ENCODE results near the gene COMMD8. TPM values are rescaled to one million over a fixed set of nuclear protein-coding genes. Genes with fewer than 3 reads are reported as not detected.

COMMD8 gene
- total RNA-seq, 4 donors from 2014 or later, result 9.0 to 13.5 (median 10.5) TPM

DNA sequence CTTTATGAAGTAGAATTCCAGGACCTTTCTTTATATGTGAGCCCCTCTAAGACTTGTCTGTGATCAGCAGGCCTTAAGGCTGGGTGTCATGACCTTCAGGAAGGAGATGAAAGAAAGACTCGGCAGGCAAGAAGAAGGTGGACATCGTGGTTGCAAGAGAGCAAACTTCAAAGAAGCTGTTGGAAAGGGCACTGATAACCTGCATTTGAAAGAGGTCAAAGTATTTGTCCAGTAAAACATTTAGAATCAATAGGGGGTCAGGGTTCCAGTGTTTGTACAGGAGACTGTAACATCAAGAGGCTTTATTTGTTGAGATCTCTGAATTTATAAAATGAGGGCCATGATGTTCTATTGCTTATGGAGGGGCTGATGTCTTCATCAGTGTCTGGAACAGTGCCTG lies 44.2 kb downstream of the COMMD8 start:
- TF ChIP-seq POLR2A (IDR thresholded peaks at IDR 0.05) (no peak), EP300 (IDR thresholded peaks at IDR 0.05) (no peak), CTCF (IDR thresholded peaks at IDR 0.05) (no peak)
- no peak overlapping the region for H3K4me3 ChIP-seq
- 67 to 73% methylated on average over 2 of the region's 2 CpGs for WGBS, 2 donors
- H3K9me3 ChIP-seq, result no peaks in the 10 kb centered on the region
- H3K27ac ChIP-seq, result no peak overlapping the region
- no peaks in the 10 kb centered on the region for H3K27me3 ChIP-seq
- no peaks in the 10 kb centered on the region for H3K4me1 ChIP-seq
- DNase-seq (ENCODE audit: low spot score in 2 of 2), result no peak
- no peaks in the 10 kb centered on the region for H3K36me3 ChIP-seq

DNA sequence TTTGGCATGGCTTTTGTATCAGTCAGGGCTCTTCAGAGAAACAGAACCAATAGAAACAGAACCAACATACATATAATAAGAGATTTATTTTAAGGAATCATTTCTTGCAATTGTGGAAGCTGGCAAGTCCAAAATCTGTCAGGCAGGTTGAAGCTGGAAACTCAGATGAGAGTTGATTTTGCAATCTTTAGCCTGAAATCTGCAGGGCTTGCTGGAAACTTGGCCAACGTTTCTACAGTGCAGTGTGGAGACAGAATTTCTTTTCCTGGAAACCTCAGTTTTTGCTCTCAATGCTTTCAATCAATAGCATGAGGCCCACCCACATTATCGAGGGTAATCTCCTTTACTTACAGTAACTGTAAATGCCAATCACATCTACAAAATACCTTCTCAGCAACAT lies 45.4 kb downstream of the COMMD8 start:
- Histone ChIP-seq H3K27me3 (no peaks in the 10 kb centered on the region), H3K4me3 (no peak overlapping the region), H3K4me1 (no peaks in the 10 kb centered on the region), H3K36me3 (no peaks in the 10 kb centered on the region), H3K27ac (no peak overlapping the region), H3K9me3 (no peaks in the 10 kb centered on the region)
- 42 to 60% methylated on average over 2 of the region's 2 CpGs for WGBS, 2 donors
- TF ChIP-seq POLR2A (IDR thresholded peaks at IDR 0.05), result no peak
- TF ChIP-seq CTCF (IDR thresholded peaks at IDR 0.05), result no peak
- TF ChIP-seq EP300 (IDR thresholded peaks at IDR 0.05), result no peak
- DNase-seq (ENCODE audit: low spot score in 2 of 2), result no peak

- Histone ChIP-seq H3K27ac (no peak overlapping the region), H3K4me1 (no peaks in the 10 kb centered on the region), H3K9me3 (no peaks in the 10 kb centered on the region), H3K27me3 (no peaks in the 10 kb centered on the region), H3K36me3 (no peaks in the 10 kb centered on the region), H3K4me3 (no peak overlapping the region)
- no peak for DNase-seq (ENCODE audit: low spot score in 2 of 2)
- TF ChIP-seq EP300 (IDR thresholded peaks at IDR 0.05), result no peak
- TF ChIP-seq CTCF (IDR thresholded peaks at IDR 0.05), result no peak
- TF ChIP-seq POLR2A (IDR thresholded peaks at IDR 0.05), result no peak
Observed at GRCh38 chr4:47415719-47416118, 47.8 kb downstream of the COMMD8 start.

GRCh38 chr4:47413521-47413920 lies 50.0 kb downstream of the COMMD8 start:
- Histone ChIP-seq H3K36me3 (no peaks in the 10 kb centered on the region), H3K27me3 (no peaks in the 10 kb centered on the region), H3K4me3 (no peak overlapping the region), H3K27ac (no peak overlapping the region), H3K4me1 (no peaks in the 10 kb centered on the region), H3K9me3 (no peaks in the 10 kb centered on the region)
- no peak for DNase-seq (ENCODE audit: low spot score in 2 of 2)
- TF ChIP-seq CTCF (IDR thresholded peaks at IDR 0.05), result no peak
- TF ChIP-seq EP300 (IDR thresholded peaks at IDR 0.05), result no peak
- TF ChIP-seq POLR2A (IDR thresholded peaks at IDR 0.05), result no peak
- WGBS, 2 donors, result 29 to 33% methylated on average over 2 of the region's 2 CpGs

GRCh38 chr4:47410271-47410670 lies 53.2 kb downstream of the COMMD8 start:
- Histone ChIP-seq H3K4me3 (no peak overlapping the region), H3K36me3 (no peaks in the 10 kb centered on the region), H3K9me3 (no peaks in the 10 kb centered on the region), H3K27ac (no peak overlapping the region), H3K27me3 (no peaks in the 10 kb centered on the region), H3K4me1 (no peaks in the 10 kb centered on the region)
- DNase-seq (ENCODE audit: low spot score in 2 of 2), result no peak
- no peak for TF ChIP-seq CTCF (IDR thresholded peaks at IDR 0.05)
- no peak for TF ChIP-seq EP300 (IDR thresholded peaks at IDR 0.05)
- TF ChIP-seq POLR2A (IDR thresholded peaks at IDR 0.05), result no peak
- WGBS, 2 donors, result 73 to 76% methylated on average over 1 of the region's 1 CpG
